Keratinocyte (primary cell): ENCODE measurements around the gene FRMD4B.

Experiments
- CTCF ChIP-seq, 3 experiments: IDR thresholded peaks in 1 of 3; conservative IDR thresholded peaks in 1 of 3; optimal IDR thresholded peaks in 1 of 3; 2 replicates in 2 of 3; 3 replicates in 1 of 3; pipeline versions ENCODE3 to v1.5.1; 2011; ENCODE audit warnings: low read length in 3 of 3, mild to moderate bottlenecking in 3 of 3, moderate library complexity in 2 of 3, control low read depth in 1 of 3, inconsistent platforms in 1 of 3; ENCODE audit not compliant: insufficient read depth in 2 of 3; ENCODE audit errors: extremely low read depth in 1 of 3
- EZH2 ChIP-seq: IDR thresholded peaks from one replicate; pipeline ENCODE4 v1.6.1; 2012; ENCODE audit warnings: inconsistent platforms, mild to moderate bottlenecking, low read length, moderate library complexity

DNA sequence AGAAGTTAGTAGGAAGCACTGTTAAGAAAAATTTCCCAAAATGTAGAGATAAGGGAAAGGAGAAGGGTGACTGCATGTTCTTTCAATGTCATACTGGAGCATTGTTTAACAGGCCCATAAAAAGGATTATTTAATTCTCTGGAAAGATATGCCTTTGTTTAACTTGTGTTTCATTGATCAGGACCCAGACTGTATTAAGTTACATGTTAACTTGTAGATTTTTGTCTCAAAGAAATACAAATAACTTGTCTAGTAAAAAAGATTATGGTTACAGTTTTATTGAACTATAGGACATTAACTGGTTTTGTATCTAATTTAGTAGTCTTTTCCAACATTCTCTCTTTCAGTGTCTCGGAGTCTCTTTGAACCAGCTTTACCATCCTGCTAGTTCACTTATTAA lies 213.8 kb downstream of the FRMD4B start:
- no peak for TF ChIP-seq CTCF (optimal IDR thresholded peaks at IDR 0.05 in 1 of 3, IDR thresholded peaks at IDR 0.05 in 1 of 3, conservative IDR thresholded peaks at IDR 0.05 in 1 of 3; ENCODE audit: extremely low read depth in 1 of 3, insufficient read depth in 2 of 3, low read length in 3 of 3)
- no peak for TF ChIP-seq EZH2
